Stomach (tissue), 4 donors: ENCODE data around the gene CAP1.

Source experiments
- CTCF ChIP-seq, 7 experiments: fragments of 450-650 bp in 4 of 7; fragments of 200-600 bp in 3 of 7; sonication (generic) in 3 of 7; IDR thresholded peaks; one replicate each; pipeline ENCODE4 v1.5.1; 2016 to 2019; ENCODE audit warnings: antibody characterized with exemption in 7 of 7, control low read depth in 2 of 7, mild to moderate bottlenecking in 1 of 7
- EP300 ChIP-seq: sonication (generic); formaldehyde crosslinking; IDR thresholded peaks from one replicate; pipeline ENCODE4 v1.6.1; 2017; ENCODE audit warnings: antibody characterized with exemption
- POLR2A ChIP-seq, 4 donors: fragments of 450-650 bp; IDR thresholded peaks; one replicate each; pipeline ENCODE4 v1.6.1; 2016; ENCODE audit warnings: antibody characterized with exemption in 4 of 4, control low read depth in 2 of 4, mild to moderate bottlenecking in 1 of 4, moderate library complexity in 1 of 4

- TF ChIP-seq CTCF (IDR thresholded peaks at IDR 0.05) (no peak), POLR2A (IDR thresholded peaks at IDR 0.05) (no peak), EP300 (no peak)
Measured at GRCh38 chr1:40004857-40005256, 35.7 kb upstream of the CAP1 start.
